CD4-positive, alpha-beta T cell treated with Interleukin-17A for 4 hours (primary cell): ENCODE measurements around the gene SQSTM1.
"Not testable (repeated sequence)": the region's sequence is repeated elsewhere in the genome, so short reads cannot be mapped to it uniquely, and the experiment has no call there.

Experiments
- DNase-seq: peaks from one replicate; pipeline ENCODE4 v3.0.0-alpha.2; 2020; ENCODE audit warnings: mixed read lengths

The SQSTM1 gene

GRCh38 chr5:179827680-179828079, 7.0 kb downstream of the SQSTM1 start:
- DNase-seq, result peak; percentile 31

GRCh38 chr5:179828756-179829421, 8.2 kb downstream of the SQSTM1 start:
- no peak for DNase-seq

GRCh38 chr5:179829732-179830435, 9.2 kb downstream of the SQSTM1 start:
- DNase-seq, result no peak

- DNase-seq, result no peak
Observed at GRCh38 chr5:179830818-179831468, 10.2 kb downstream of the SQSTM1 start.

- DNase-seq, result no peak
Observed at GRCh38 chr5:179832039-179832745, 11.5 kb downstream of the SQSTM1 start.

GRCh38 chr5:179833056-179833708, 12.5 kb downstream of the SQSTM1 start:
- DNase-seq, result no peak

- DNase-seq, result no peak
Observed at GRCh38 chr5:179833709-179834070, 13.0 kb downstream of the SQSTM1 start.

- DNase-seq, result no peak
Observed at GRCh38 chr5:179834120-179834519, 13.4 kb downstream of the SQSTM1 start.

GRCh38 chr5:179834871-179835270, 14.2 kb downstream of the SQSTM1 start:
- DNase-seq, result not testable (repeated sequence)

- peak; percentile 71 for DNase-seq
Observed at GRCh38 chr5:179836225-179837019, 15.7 kb downstream of the SQSTM1 start.

- DNase-seq, result no peak
Observed at GRCh38 chr5:179837076-179838011, 16.6 kb downstream of the SQSTM1 start.

- no peak for DNase-seq
Observed at GRCh38 chr5:179839328-179840256, 18.9 kb downstream of the SQSTM1 start.

- DNase-seq, result no peak
Observed at GRCh38 chr5:179840321-179840720, 19.6 kb downstream of the SQSTM1 start.

GRCh38 chr5:179840766-179841165, 20.1 kb downstream of the SQSTM1 start:
- no peak for DNase-seq

GRCh38 chr5:179841621-179842020, 20.9 kb downstream of the SQSTM1 start:
- DNase-seq, result no peak

GRCh38 chr5:179852993-179853547, 32.4 kb downstream of the SQSTM1 start:
- no peak for DNase-seq

GRCh38 chr5:179854356-179854755, 33.7 kb downstream of the SQSTM1 start:
- DNase-seq, result no peak

GRCh38 chr5:179858241-179858585, 37.5 kb downstream of the SQSTM1 start:
- peak; percentile 66 for DNase-seq
